Stimulated activated CD4-positive, alpha-beta T cell treated with anti-CD3 and anti-CD28 coated beads, TNF-alpha, amount 100 ng/mL, for 4 hours (primary cell): ENCODE measurements around the gene UGT1A10.

Experiments used
- DNase-seq, 3 experiments: peaks; one replicate each; pipeline ENCODE4 v3.0.0-alpha.2; 2020; ENCODE audit warnings: low read depth in 3 of 3

The UGT1A10 gene

GRCh38 chr2:233822101-233822771, 186.0 kb downstream of the UGT1A10 start:
- DNase-seq: no peak
